SK-N-SH treated with all-trans-retinoic acid at 6 μM for 48 hours (cell line): ENCODE results near the gene OXNAD1.

Experiments
- ATAC-seq: fragments of 200-7000 bp; cut with Tn5 transposase; 3 replicates; pipeline ENCODE4 v1.9.1; 2020; ENCODE audit warnings: mild to moderate bottlenecking, moderate library complexity
- ARNTL ChIP-seq: fragments of 450-650 bp; formaldehyde crosslinking; IDR thresholded peaks from 2 replicates; pipeline ENCODE4 v1.5.0; 2020; ENCODE audit warnings: low read depth, mild to moderate bottlenecking, moderate library complexity, borderline replicate concordance
- BACH2 ChIP-seq: fragments of 250-450 bp; sonication (Bioruptor Pico); IDR thresholded peaks from 2 replicates; pipeline ENCODE4 v1.9.0; 2021; ENCODE audit warnings: mild to moderate bottlenecking, borderline replicate concordance
- GLIS3 ChIP-seq: fragments of 250-450 bp; sonication (Bioruptor Pico); IDR thresholded peaks from 2 replicates; pipeline ENCODE4 v1.5.0; 2020; ENCODE audit warnings: mild to moderate bottlenecking, moderate library complexity
- OSR1 ChIP-seq: fragments of 250-450 bp; sonication (Bioruptor Pico); IDR thresholded peaks from 2 replicates; pipeline ENCODE4 v1.8.0; 2022; ENCODE audit warnings: moderate library complexity, mild to moderate bottlenecking, inconsistent platforms
- PPARA ChIP-seq: fragments of 250-450 bp; sonication (Bioruptor Pico); IDR thresholded peaks from 2 replicates; pipeline ENCODE4 v1.5.0; 2020; ENCODE audit warnings: mild to moderate bottlenecking, borderline replicate concordance
- SNAI2 ChIP-seq: fragments of 250-450 bp; sonication (Bioruptor Pico); IDR thresholded peaks from 2 replicates; pipeline ENCODE4 v1.5.0; 2020; ENCODE audit warnings: mild to moderate bottlenecking, moderate library complexity
- TCF4 ChIP-seq: fragments of 250-450 bp; sonication (Bioruptor Pico); IDR thresholded peaks from 2 replicates; pipeline ENCODE4 v1.8.0; 2021; ENCODE audit warnings: mild to moderate bottlenecking, moderate library complexity, borderline replicate concordance
- TOX ChIP-seq: fragments of 250-450 bp; sonication (Bioruptor Pico); IDR thresholded peaks from 2 replicates; pipeline ENCODE4 v1.8.0; 2021; ENCODE audit warnings: mild to moderate bottlenecking, moderate library complexity, borderline replicate concordance
- ZC3H10 ChIP-seq: fragments of 250-450 bp; sonication (Bioruptor Pico); IDR thresholded peaks from 2 replicates; pipeline ENCODE4 v1.5.1; 2021; ENCODE audit warnings: mild to moderate bottlenecking, moderate library complexity
- ZFP3 ChIP-seq: fragments of 250-450 bp; sonication (Bioruptor Pico); IDR thresholded peaks from 2 replicates; pipeline ENCODE4 v1.5.0; 2020; ENCODE audit warnings: mild to moderate bottlenecking, moderate library complexity
- ZFP30 ChIP-seq: fragments of 450-650 bp; formaldehyde crosslinking; IDR thresholded peaks from 2 replicates; pipeline ENCODE4 v1.5.0; 2022; ENCODE audit warnings: mild to moderate bottlenecking, moderate library complexity
- ZNF565 ChIP-seq: fragments of 450-650 bp; formaldehyde crosslinking; conservative IDR thresholded peaks from 2 replicates; pipeline ENCODE4 v1.5.0; 2020; ENCODE audit warnings: low read depth, mild to moderate bottlenecking, moderate library complexity
- ZNF8 ChIP-seq: fragments of 450-650 bp; formaldehyde crosslinking; IDR thresholded peaks from 2 replicates; pipeline ENCODE4 v1.5.0; 2020; ENCODE audit warnings: mild to moderate bottlenecking, moderate library complexity
- TF ChIP-seq, protein P1 (sequence below): fragments of 250-450 bp; sonication (Bioruptor Pico); IDR thresholded peaks from 2 replicates; pipeline ENCODE4 v1.5.1; 2021; ENCODE audit warnings: mild to moderate bottlenecking, moderate library complexity
- TF ChIP-seq, protein P2 (sequence below): fragments of 250-450 bp; sonication (Bioruptor Pico); IDR thresholded peaks from 2 replicates; pipeline ENCODE4 v1.8.0; 2021; ENCODE audit warnings: low read depth, mild to moderate bottlenecking, moderate library complexity, borderline replicate concordance
- TF ChIP-seq, protein P3 (sequence below): fragments of 250-450 bp; sonication (Bioruptor Pico); IDR thresholded peaks from 2 replicates; pipeline ENCODE4 v1.5.1; 2020; ENCODE audit warnings: low read depth, mild to moderate bottlenecking, moderate library complexity
- TF ChIP-seq, protein P4 (sequence below): fragments of 250-450 bp; sonication (Bioruptor Pico); IDR thresholded peaks from 2 replicates; pipeline ENCODE4 v1.8.0; 2020; ENCODE audit warnings: mild to moderate bottlenecking, moderate library complexity, borderline replicate concordance
- TF ChIP-seq, protein P5 (sequence below): fragments of 250-450 bp; sonication (Bioruptor Pico); IDR thresholded peaks from 2 replicates; pipeline ENCODE4 v1.5.0; 2020; ENCODE audit warnings: mild to moderate bottlenecking, moderate library complexity

OXNAD1 gene

DNA sequence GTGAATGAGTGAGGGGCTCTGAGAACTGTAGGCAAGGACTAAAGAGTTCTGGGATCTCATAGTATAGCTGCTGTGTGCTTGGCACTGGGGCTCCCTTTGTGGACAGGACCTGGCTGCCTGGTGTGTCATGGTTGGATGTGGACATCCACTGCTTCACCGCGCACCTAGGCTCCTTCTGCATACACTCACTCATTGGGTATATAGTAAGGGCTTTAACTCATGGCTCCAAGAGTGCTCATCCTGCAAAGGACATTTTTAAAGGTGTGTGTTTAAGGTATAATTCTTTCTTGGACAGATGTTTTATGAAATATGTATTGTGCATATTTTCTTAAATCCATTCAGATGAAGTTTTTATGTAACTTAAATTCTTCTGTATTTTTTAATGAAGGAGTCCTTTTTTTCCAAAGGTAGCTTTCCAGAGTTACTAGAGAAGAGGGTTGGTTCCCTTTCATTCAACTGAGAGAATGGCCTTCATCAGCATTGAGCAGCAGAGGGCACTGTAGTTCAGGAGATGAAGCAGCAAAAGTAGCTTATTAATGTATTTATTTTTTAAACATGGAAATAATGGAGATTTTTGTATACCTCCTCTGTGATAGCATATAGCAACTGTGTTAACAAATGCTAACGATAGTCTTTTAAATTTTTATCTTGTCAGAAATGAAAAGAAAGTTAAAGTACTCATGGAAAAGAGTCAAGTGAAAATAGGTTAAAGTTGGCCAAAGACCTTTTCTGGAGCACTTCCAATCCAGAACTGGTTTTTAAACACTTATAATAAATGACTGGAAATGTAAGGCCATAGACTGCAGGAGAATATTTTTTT is 25.2 kb downstream of the OXNAD1 start:
- ATAC-seq, result peak; percentile 87
- no peak for TF ChIP-seq TCF4 (CRISPR knock-in tag)
- no peak for TF ChIP-seq GLIS3 (CRISPR knock-in tag)
- no peak for TF ChIP-seq SNAI2
- TF ChIP-seq ZFP30 (CRISPR knock-in tag), result no peak
- no peak for TF ChIP-seq ZFP3 (CRISPR knock-in tag)
- TF ChIP-seq PPARA (CRISPR knock-in tag), result no peak
- no peak for TF ChIP-seq ZNF8 (CRISPR knock-in tag)
- TF ChIP-seq BACH2 (CRISPR knock-in tag), result no peak
- TF ChIP-seq OSR1 (CRISPR knock-in tag), result no peak
- no peak for TF ChIP-seq ARNTL (CRISPR knock-in tag)
- TF ChIP-seq, protein P1, sequence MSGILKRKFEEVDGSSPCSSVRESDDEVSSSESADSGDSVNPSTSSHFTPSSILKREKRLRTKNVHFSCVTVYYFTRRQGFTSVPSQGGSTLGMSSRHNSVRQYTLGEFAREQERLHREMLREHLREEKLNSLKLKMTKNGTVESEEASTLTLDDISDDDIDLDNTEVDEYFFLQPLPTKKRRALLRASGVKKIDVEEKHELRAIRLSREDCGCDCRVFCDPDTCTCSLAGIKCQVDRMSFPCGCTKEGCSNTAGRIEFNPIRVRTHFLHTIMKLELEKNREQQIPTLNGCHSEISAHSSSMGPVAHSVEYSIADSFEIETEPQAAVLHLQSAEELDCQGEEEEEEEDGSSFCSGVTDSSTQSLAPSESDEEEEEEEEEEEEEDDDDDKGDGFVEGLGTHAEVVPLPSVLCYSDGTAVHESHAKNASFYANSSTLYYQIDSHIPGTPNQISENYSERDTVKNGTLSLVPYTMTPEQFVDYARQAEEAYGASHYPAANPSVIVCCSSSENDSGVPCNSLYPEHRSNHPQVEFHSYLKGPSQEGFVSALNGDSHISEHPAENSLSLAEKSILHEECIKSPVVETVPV (CRISPR knock-in tag), result no peak

DNA sequence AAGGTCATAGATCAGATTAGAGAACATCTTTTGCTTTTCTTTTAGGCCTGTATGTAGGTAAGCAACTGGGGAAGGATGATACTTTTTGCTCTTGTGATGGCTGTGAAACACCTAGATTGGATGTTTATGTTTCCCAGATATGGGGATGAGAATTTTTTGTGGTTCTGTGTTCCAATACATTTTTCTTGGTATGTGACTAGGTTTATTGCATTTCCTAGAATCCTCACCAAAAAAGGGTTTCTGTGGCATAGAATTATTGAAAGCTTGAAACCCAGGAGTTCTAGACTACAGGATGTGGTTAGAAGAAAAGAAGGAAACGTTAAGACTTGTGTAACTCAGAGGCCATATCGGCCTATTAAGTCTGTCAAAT is 25.8 kb downstream of the OXNAD1 start:
- peak; percentile 24; the same call in 1 of the 3 replicates for ATAC-seq
- TF ChIP-seq TOX (CRISPR knock-in tag) (no peak), ZFP30 (CRISPR knock-in tag) (no peak), TCF4 (CRISPR knock-in tag) (no peak), PPARA (CRISPR knock-in tag) (no peak), OSR1 (CRISPR knock-in tag) (no peak), BACH2 (CRISPR knock-in tag) (no peak)
- TF ChIP-seq, protein P2, sequence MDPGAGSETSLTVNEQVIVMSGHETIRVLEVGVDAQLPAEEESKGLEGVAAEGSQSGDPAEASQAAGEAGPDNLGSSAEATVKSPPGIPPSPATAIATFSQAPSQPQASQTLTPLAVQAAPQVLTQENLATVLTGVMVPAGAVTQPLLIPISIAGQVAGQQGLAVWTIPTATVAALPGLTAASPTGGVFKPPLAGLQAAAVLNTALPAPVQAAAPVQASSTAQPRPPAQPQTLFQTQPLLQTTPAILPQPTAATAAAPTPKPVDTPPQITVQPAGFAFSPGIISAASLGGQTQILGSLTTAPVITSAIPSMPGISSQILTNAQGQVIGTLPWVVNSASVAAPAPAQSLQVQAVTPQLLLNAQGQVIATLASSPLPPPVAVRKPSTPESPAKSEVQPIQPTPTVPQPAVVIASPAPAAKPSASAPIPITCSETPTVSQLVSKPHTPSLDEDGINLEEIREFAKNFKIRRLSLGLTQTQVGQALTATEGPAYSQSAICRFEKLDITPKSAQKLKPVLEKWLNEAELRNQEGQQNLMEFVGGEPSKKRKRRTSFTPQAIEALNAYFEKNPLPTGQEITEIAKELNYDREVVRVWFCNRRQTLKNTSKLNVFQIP (CRISPR knock-in tag), result no peak

DNA sequence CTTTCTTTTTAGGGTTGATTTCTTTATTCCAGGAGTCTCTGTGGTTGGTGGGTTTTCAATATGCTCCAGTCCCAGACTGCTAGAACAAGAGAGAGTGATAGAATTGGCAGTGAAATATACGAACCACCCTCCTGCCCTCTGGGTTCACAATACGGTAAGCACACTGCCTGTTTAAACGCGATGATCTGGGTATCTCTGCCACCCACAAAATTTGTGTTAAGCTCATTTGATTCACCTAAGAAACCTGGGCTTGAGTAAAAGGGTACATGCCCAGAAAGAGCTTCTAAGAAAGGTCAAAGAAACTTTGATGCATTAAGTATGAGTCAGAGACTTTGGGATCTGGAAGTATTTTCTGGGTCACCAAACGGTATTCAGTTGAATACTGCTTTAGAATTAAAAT is 29.8 kb downstream of the OXNAD1 start:
- TF ChIP-seq, protein P2 (CRISPR knock-in tag), result no peak
- no peak for TF ChIP-seq TCF4 (CRISPR knock-in tag)
- TF ChIP-seq, protein P3, sequence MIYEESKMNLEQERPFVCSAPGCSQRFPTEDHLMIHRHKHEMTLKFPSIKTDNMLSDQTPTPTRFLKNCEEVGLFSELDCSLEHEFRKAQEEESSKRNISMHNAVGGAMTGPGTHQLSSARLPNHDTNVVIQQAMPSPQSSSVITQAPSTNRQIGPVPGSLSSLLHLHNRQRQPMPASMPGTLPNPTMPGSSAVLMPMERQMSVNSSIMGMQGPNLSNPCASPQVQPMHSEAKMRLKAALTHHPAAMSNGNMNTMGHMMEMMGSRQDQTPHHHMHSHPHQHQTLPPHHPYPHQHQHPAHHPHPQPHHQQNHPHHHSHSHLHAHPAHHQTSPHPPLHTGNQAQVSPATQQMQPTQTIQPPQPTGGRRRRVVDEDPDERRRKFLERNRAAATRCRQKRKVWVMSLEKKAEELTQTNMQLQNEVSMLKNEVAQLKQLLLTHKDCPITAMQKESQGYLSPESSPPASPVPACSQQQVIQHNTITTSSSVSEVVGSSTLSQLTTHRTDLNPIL, result no peak
- no peak for TF ChIP-seq ARNTL (CRISPR knock-in tag)
- TF ChIP-seq, protein P4, sequence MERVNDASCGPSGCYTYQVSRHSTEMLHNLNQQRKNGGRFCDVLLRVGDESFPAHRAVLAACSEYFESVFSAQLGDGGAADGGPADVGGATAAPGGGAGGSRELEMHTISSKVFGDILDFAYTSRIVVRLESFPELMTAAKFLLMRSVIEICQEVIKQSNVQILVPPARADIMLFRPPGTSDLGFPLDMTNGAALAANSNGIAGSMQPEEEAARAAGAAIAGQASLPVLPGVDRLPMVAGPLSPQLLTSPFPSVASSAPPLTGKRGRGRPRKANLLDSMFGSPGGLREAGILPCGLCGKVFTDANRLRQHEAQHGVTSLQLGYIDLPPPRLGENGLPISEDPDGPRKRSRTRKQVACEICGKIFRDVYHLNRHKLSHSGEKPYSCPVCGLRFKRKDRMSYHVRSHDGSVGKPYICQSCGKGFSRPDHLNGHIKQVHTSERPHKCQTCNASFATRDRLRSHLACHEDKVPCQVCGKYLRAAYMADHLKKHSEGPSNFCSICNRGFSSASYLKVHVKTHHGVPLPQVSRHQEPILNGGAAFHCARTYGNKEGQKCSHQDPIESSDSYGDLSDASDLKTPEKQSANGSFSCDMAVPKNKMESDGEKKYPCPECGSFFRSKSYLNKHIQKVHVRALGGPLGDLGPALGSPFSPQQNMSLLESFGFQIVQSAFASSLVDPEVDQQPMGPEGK (CRISPR knock-in tag), result no peak
- TF ChIP-seq TOX (CRISPR knock-in tag), result no peak
- TF ChIP-seq GLIS3 (CRISPR knock-in tag), result no peak

DNA sequence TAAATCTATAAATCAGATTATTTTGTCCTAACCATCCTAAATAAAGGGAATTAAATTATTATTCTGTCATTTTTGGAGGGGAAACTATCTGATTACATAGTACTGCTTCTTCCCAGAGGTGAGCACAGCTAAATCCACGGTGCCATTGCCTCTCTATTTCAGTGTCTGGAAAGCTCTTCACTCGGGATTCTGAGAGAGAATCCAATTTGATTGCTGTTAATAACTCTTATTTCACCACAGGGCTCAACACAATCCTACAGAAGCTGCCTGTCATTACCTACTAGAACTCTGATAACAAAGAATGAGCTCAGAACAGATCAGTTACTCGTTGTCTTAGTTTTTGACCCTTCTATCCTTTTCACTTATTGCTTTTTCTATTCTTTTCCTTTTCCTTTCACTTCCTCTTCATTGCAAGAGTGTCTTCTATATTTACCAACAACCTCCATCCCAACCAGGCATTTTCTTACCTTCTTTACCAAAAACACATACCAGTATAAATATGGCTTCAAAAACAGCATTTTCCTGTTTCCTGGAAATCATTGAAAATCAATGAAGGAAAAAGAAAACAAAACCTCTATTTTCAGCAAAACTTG is 30.4 kb downstream of the OXNAD1 start:
- ATAC-seq, result no peak
- TF ChIP-seq ZC3H10 (no peak), ZNF565 (CRISPR knock-in tag) (no peak), ZFP3 (CRISPR knock-in tag) (no peak), BACH2 (CRISPR knock-in tag) (no peak)
- TF ChIP-seq, protein P4 (CRISPR knock-in tag), result no peak
- TF ChIP-seq, protein P5, sequence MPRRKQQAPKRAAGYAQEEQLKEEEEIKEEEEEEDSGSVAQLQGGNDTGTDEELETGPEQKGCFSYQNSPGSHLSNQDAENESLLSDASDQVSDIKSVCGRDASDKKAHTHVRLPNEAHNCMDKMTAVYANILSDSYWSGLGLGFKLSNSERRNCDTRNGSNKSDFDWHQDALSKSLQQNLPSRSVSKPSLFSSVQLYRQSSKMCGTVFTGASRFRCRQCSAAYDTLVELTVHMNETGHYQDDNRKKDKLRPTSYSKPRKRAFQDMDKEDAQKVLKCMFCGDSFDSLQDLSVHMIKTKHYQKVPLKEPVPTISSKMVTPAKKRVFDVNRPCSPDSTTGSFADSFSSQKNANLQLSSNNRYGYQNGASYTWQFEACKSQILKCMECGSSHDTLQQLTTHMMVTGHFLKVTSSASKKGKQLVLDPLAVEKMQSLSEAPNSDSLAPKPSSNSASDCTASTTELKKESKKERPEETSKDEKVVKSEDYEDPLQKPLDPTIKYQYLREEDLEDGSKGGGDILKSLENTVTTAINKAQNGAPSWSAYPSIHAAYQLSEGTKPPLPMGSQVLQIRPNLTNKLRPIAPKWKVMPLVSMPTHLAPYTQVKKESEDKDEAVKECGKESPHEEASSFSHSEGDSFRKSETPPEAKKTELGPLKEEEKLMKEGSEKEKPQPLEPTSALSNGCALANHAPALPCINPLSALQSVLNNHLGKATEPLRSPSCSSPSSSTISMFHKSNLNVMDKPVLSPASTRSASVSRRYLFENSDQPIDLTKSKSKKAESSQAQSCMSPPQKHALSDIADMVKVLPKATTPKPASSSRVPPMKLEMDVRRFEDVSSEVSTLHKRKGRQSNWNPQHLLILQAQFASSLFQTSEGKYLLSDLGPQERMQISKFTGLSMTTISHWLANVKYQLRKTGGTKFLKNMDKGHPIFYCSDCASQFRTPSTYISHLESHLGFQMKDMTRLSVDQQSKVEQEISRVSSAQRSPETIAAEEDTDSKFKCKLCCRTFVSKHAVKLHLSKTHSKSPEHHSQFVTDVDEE (CRISPR knock-in tag), result no peak

More for the DNA sequence above, 29.8 kb downstream of the OXNAD1 start:
- no peak for ATAC-seq
